MM.1S (cell line): ENCODE measurements around the gene NEMF.
"Not testable (repeated sequence)": the region's sequence is repeated elsewhere in the genome, so short reads cannot be mapped to it uniquely, and the experiment has no call there.

Experiments
- DNase-seq: peaks from one replicate; pipeline ENCODE4 v3.0.0-alpha.2; 2015
- H2AFZ ChIP-seq: fragments of 300-600 bp; sonication (generic); 2 replicates; pipeline ENCODE4 v1.6.0; 2016; ENCODE audit warnings: antibody characterized with exemption, low read length
- H3F3A ChIP-seq: fragments of 300-600 bp; sonication (generic); 2 replicates; pipeline ENCODE4 v1.6.1; 2016; ENCODE audit warnings: mild to moderate bottlenecking, antibody characterized with exemption, low read length, moderate library complexity, mixed read lengths; ENCODE audit not compliant: insufficient read depth
- H3K27ac ChIP-seq: fragments of 300-600 bp; sonication (generic); 2 replicates; pipeline ENCODE4 v1.5.1; 2016; ENCODE audit warnings: mild to moderate bottlenecking, low read length
- H3K27me3 ChIP-seq: fragments of 300-600 bp; sonication (generic); replicated peaks from 2 replicates; pipeline ENCODE4 v1.6.0; 2016; ENCODE audit warnings: low read length; ENCODE audit not compliant: insufficient read depth
- H3K36me3 ChIP-seq: fragments of 300-600 bp; sonication (generic); replicated peaks from 2 replicates; pipeline ENCODE4 v1.6.1; 2016; ENCODE audit warnings: mild to moderate bottlenecking, low read length, mixed read lengths; ENCODE audit not compliant: insufficient read depth
- H3K4me1 ChIP-seq: fragments of 300-600 bp; sonication (generic); 2 replicates; pipeline ENCODE4 v1.6.1; 2016; ENCODE audit warnings: low read length, mixed read lengths
- H3K4me2 ChIP-seq: fragments of 300-600 bp; sonication (generic); 2 replicates; pipeline ENCODE4 v1.6.0; 2016; ENCODE audit warnings: low read depth, low read length
- H3K4me3 ChIP-seq: fragments of 300-600 bp; sonication (generic); 2 replicates; pipeline ENCODE4 v1.5.1; 2016; ENCODE audit warnings: low read length, mixed read lengths
- H3K79me2 ChIP-seq: fragments of 300-600 bp; sonication (generic); 2 replicates; pipeline ENCODE4 v1.6.1; 2016; ENCODE audit warnings: mixed run types, low read length, mixed read lengths
- H3K9ac ChIP-seq: fragments of 300-600 bp; sonication (generic); 2 replicates; pipeline ENCODE4 v1.6.1; 2016; ENCODE audit warnings: low read length, mixed read lengths
- H3K9me2 ChIP-seq: fragments of 300-600 bp; sonication (generic); replicated peaks from 2 replicates; pipeline ENCODE4 v1.6.1; 2016; ENCODE audit warnings: mild to moderate bottlenecking, low read length, mixed read lengths; ENCODE audit not compliant: insufficient read depth
- H3K9me3 ChIP-seq: fragments of 300-600 bp; sonication (generic); replicated peaks from 2 replicates; pipeline ENCODE4 v1.6.1; 2016; ENCODE audit warnings: mild to moderate bottlenecking, low read length, mixed read lengths; ENCODE audit not compliant: insufficient read depth
- H4K20me1 ChIP-seq: fragments of 300-600 bp; sonication (generic); 2 replicates; pipeline ENCODE4 v1.6.1; 2016; ENCODE audit warnings: mild to moderate bottlenecking, low read length, moderate library complexity, mixed read lengths; ENCODE audit not compliant: insufficient read depth
- CTCF ChIP-seq: fragments of 300-600 bp; sonication (generic); IDR thresholded peaks from 2 replicates; pipeline ENCODE4 v1.5.1; 2016; ENCODE audit warnings: antibody characterized with exemption, low read length, mixed read lengths
- EZH2 ChIP-seq: fragments of 300-600 bp; sonication (generic); optimal IDR thresholded peaks from 2 replicates; pipeline ENCODE3; 2017; ENCODE audit warnings: low read depth, mild to moderate bottlenecking, antibody characterized with exemption, low read length, mixed read lengths
- EZH2phosphoT487 ChIP-seq: fragments of 300-600 bp; sonication (generic); IDR thresholded peaks from 2 replicates; pipeline ENCODE4 v1.6.1; 2018; ENCODE audit warnings: antibody characterized with exemption, low read length

NEMF gene

GRCh38 chr14:49783394-49784014 is 69.1 kb downstream of the NEMF start:
- H3K9me3 ChIP-seq: no peaks in the 10 kb centered on the region
- H3K9me2 ChIP-seq: no peaks in the 10 kb centered on the region
- no peak overlapping the region for H3K27ac ChIP-seq
- no peak overlapping the region for H3K4me3 ChIP-seq
- no peaks in the 10 kb centered on the region for H3F3A ChIP-seq
- no peak overlapping the region for H3K4me2 ChIP-seq
- no peak overlapping the region for H3K9ac ChIP-seq
- H3K4me1 ChIP-seq: no peaks in the 10 kb centered on the region
- H3K27me3 ChIP-seq: no peaks in the 10 kb centered on the region
- no peak for TF ChIP-seq CTCF
- no peak for TF ChIP-seq EZH2
- no peak for TF ChIP-seq EZH2phosphoT487
- H3K79me2 ChIP-seq: no peaks in the 10 kb centered on the region
- DNase-seq: no peak
- H2AFZ ChIP-seq: no peak overlapping the region
- H3K36me3 ChIP-seq: no peaks in the 10 kb centered on the region; the same call in 1 of the 2 replicates
- no peaks in the 10 kb centered on the region for H4K20me1 ChIP-seq

GRCh38 chr14:49781040-49781439 is 71.5 kb downstream of the NEMF start:
- not testable (repeated sequence) for H4K20me1 ChIP-seq, H3K79me2 ChIP-seq, DNase-seq, H3K4me3 ChIP-seq, H3K4me2 ChIP-seq, H3F3A ChIP-seq, H3K9me2 ChIP-seq, H3K27ac ChIP-seq, H3K9me3 ChIP-seq, H3K36me3 ChIP-seq, H3K27me3 ChIP-seq, H3K9ac ChIP-seq, H3K4me1 ChIP-seq, H2AFZ ChIP-seq

GRCh38 chr14:49778421-49778820 is 74.2 kb downstream of the NEMF start:
- Histone ChIP-seq H3K9me2 (no peaks in the 10 kb centered on the region), H3K9me3 (no peaks in the 10 kb centered on the region), H3K9ac (no peak overlapping the region), H3K4me2 (no peak overlapping the region), H4K20me1 (no peaks in the 10 kb centered on the region), H3K36me3 (no peaks in the 10 kb centered on the region), H3K4me1 (no peaks in the 10 kb centered on the region), H3K4me3 (no peak overlapping the region), H3K79me2 (no peaks in the 10 kb centered on the region), H3K27ac (no peak overlapping the region), H3K27me3 (no peaks in the 10 kb centered on the region), H3F3A (no peaks in the 10 kb centered on the region; the same call in 1 of the 2 replicates), H2AFZ (no peak overlapping the region)
- TF ChIP-seq EZH2 (no peak), CTCF (no peak), EZH2phosphoT487 (no peak)
- no peak for DNase-seq

GRCh38 chr14:49774106-49774505 is 78.5 kb downstream of the NEMF start:
- TF ChIP-seq EZH2: no peak
- TF ChIP-seq CTCF: no peak
- TF ChIP-seq EZH2phosphoT487: no peak
- Histone ChIP-seq H3K36me3 (no peaks in the 10 kb centered on the region), H3K79me2 (peaks cover 11% of the 10 kb centered on the region)

GRCh38 chr14:49771691-49772090 is 80.9 kb downstream of the NEMF start:
- not testable (repeated sequence) for H3K4me1 ChIP-seq, H3K9me2 ChIP-seq, H3K36me3 ChIP-seq, H3K27ac ChIP-seq, H3K4me3 ChIP-seq, H3K9ac ChIP-seq, H3K27me3 ChIP-seq, H4K20me1 ChIP-seq, H3K4me2 ChIP-seq, H3K9me3 ChIP-seq, H2AFZ ChIP-seq, DNase-seq
- Histone ChIP-seq H3F3A (peaks cover 11% of the 10 kb centered on the region), H3K79me2 (peaks cover 20% of the 10 kb centered on the region)

More at GRCh38 chr14:49774106-49774505, 78.5 kb downstream of the NEMF start:
- no peak overlapping the region for H3K4me2 ChIP-seq
- H2AFZ ChIP-seq: no peak overlapping the region
- H3K4me1 ChIP-seq: 0 out of 2 replicates have a peak, but pooled peaks cover 3% of the 10 kb centered on the region
- H4K20me1 ChIP-seq: no peaks in the 10 kb centered on the region
- H3K27ac ChIP-seq: no peak overlapping the region
- no peaks in the 10 kb centered on the region for H3K27me3 ChIP-seq
- H3K9me3 ChIP-seq: no peaks in the 10 kb centered on the region
- no peak overlapping the region for H3K4me3 ChIP-seq
- no peak overlapping the region for H3K9ac ChIP-seq
- no peak for DNase-seq
- H3K9me2 ChIP-seq: no peaks in the 10 kb centered on the region
- no peaks in the 10 kb centered on the region; the same call in 1 of the 2 replicates for H3F3A ChIP-seq
